ENCODE data around the gene KLHL30. TPM values are rescaled to one million over a fixed set of nuclear protein-coding genes. Genes with fewer than 3 reads are reported as not detected.

KLHL30 gene
- total RNA-seq, 1 donor from 2014 or later: 58.4 TPM

DNA sequence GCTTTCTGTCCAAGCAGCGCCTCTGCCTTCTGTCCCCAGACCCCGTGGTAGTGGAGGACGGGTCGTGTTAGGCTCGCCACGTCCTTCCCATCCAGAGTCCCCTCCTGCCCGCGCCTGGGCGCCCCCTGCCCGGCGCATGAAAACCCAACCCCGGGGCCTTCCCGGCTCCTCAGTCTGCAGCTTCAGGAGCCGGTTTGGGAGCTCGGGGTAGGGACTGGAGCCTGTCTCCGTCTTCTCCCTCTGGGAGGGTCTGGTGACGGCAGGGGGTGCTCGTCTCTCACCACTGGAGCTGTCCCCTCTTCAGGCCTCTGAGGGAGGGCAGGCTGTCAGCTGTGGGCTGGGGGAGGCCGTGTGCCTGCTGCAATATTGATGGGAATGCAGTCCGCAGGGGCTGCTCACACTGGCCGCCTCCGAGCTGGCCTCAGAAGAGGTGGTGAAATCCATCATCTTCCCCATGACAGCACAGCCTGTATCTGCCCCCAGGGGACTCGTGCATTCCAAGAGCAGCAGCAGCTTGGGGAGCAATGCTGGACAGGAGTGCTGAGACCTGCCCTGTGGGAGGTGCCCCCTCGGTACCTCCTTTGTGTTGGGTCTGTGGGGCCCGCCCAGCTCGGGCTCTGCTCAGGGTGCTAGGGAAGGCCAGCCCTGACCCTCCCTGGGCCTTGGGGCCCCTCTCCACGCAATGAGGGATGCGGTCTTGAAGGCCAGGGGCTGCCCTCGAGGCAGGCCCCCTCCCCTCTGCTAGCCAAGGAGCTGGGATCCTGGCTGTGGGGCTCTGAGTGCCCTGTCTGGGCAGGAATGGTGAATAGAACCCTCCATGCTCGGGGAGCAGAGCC is 17.8 kb upstream of the KLHL30 start:
- peak; percentile 80 for DNase-seq

DNA sequence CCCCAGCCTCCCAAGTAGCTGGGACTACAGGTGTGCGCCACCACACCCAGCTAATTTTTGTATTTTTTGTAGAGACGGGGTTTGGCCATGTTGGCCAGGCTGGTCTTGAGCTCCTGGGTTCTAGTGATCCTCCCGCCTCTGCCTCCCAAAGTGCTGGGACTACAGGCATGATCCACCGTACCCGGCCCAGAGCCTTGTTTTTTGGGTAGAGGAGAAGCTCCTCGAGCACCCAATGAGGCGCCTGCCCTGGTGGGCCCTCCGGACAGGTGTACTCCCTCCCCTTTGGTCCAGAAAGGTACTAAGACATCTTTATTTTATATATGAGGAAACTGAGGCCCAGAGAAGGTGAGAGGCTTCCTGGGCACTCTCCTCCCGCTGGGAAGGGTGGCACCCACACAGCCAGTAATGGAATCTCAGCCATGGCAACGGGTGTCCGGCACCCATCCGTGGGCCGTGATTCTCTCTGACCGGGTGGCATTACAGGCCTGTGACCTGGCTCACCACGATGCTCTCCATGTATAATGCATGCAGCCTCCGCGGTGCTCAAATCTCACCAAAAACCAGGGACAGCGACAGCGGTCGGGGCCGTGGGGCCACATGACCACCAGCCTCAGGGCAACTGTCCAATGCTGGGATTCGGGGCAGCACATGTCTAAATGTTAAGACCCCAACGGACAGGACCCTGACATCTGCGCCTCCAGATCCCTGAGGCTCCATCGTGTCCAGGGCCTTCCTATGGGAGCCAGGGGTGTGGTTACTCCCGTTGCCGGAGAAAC is 16.8 kb upstream of the KLHL30 start:
- no peak for DNase-seq

DNA sequence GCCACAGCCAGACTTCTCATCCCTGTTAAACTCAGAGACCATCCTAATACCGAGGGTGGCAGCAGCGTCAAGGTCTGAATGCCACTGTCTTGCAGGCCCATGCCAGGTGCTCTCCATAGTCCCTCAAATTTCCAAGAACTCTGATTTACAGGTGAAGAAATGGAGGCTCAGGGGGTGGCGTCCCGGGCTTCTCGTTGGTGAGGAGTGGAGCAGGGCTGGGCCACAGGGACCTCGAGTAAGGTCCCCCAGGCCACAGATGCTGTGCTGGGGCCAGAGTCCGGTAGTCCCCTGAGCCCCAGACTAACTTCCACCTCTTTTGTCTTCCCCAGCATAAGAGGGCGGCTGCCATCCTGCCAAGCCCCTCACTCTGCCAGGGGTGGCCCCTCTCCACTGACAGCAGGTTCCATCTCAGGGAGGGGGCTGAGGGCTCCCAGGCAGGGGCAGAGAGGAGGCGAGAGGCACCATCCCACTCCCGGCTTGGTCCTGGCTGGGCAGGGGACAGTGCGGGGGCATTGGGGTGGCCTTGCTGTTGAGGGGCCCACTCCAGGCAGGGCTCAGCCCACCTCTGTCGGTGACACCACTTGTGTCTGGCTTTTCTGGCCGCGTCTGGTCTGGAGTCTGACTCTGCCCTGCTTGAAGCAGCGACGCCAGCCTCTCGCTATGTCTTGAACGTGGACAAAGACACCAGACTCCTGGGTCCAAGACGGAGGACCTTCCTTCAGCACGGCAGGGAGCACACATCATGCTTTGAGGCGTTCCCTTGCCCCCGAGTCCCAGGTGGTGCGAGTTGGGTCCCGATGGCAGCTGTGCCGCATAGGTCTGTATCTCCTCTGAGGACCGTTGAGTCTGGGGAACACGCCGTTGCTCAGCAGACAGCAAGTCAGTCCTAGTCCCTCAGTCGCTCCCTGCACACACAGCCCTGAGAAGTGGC is 15.9 kb upstream of the KLHL30 start:
- no peak for DNase-seq

DNA sequence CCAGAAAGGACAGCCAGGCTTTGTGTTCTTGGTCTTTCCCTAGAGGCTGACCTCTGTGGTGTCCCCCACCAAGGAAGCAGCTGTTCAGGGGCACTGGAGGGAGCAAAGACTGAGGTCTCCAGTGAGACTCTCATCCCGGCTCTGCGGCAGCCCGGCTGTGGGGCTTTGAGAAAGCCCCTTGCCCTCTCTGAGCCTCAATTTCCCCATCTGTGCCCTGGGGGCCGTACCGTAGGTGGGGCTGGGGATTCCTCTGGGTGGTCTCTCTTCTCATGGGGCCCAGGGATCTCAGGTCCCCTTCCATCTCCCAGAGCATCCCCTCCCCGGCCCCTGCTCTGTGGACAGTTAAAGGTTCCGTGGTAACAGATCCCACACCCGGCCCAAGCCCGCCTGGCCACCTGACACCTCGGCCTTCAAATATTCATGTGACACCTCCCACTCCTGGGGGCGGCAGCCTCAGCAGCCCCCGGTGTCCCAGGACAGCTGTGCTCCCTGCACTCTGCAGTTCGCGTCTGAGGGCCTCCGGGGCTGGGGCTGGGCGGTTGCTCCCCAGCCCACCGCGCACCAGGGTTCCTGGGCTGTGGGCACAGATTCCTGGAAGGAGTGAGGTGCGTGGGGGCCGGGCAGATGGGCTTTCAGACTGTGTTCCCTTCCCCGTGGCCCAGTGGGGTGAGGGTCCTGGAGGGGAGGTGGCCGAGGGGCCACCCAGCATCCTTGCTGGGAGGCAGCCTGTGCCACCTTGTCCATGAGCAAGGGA is 15.1 kb upstream of the KLHL30 start:
- DNase-seq: no peak

DNA sequence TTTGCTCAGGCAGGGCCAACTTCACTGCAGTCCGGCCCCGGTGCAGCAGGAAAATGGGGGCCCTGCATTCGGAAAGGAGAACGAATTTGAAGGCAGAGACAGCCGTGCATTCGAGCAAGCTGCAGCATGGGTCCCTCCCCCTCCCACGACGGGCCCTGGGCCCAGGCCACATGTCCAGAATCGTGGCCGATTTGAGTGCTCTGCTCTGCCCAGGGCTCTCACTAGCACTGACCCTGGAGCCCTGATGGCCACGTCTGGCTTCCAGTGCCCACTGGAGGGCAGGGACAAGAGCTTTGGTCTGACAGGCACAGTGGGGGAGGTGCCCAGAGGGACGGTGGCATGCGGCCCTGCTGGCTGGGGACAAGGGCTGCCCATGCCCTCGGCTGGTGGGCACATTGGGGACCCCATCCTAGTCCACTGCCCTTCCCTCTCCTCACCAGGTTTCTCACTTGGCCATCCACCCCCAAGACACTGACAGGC is 14.4 kb upstream of the KLHL30 start:
- DNase-seq: no peak

DNA sequence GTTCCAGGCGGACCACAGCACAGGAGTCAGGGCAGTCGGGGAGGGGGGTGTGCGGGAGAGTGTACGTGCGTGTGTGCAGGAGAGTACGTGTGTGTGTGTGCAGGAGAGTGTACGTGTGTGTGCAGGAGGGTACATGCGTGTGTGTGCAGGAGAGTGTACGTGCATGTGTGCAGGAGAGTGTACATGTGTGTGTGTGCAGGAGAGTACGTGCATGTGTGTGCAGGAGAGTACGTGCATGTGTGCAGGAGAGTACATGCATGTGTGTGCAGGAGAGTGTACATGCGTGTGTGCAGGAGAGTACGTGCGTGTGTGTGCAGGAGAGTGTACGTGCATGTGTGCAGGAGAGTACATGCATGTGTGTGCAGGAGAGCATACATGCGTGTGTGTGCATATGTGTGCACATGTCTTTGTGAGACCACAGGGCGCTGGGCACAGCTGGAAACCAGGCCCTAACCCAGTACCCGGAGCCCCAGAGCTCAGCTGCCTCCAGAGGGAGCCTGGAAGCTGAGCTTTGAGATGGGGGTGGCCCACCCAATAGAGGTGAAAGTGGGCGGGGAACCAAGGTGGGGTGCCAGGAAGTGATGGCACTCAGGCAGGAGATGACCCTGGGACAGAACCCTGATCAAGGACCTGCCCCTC is 13.9 kb upstream of the KLHL30 start:
- DNase-seq: no peak

DNA sequence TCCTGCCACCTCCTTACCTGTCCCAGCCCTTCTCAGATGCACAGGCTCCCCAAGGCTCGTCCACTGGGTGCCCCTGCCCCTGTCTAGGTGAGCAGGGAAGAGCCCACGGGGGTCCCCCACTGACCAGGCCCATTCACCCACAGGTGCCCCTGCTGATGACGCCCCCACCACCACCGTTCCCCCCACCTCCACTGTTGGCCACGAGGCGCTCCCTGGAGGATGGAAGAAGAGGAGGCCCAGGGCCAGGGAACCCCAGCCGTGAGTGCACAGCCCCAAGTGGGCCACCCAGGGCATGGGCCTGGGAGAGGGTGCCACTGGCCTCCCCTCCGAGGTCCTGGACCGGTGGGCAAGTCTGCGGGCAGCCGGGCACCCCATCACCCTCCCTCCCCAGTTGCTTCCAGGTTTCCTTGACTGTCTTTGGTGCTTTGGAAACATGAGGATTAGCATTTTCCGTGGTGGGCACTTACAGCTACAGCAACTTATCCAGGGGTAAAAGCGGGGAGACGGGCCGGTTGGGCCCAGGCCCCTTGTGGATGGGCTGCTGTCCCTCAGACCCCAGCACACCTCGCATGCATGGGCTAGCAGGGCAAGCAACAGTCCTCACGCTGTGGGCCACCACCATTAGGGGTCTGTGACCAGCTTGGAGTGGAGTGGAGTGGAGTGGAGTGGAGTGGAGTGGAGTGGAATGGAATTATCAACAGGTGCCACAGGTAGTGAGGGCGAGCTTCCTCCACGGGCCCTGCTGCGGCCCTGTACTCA is 13.2 kb upstream of the KLHL30 start:
- no peak for DNase-seq

DNA sequence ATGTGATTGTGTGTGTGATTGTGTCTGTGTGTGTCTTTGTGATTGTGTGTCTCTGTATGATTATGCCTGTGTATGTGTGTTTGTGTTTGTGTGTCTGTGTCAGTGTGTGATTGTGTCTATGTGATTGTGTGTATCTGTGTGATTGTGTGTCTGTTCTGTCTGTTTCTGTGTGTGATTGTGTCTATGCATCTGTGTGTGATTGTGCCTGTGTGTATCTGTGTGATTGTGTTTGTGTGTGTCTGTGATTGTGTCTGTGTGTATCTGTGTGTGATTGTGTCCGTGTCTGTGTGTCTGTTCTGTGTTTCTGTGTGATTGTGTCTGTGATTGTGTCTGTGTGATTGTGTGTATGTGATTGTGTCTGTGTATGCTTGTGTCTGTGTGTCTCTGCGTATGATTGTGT is 12.1 kb upstream of the KLHL30 start:
- no peak for DNase-seq

DNA sequence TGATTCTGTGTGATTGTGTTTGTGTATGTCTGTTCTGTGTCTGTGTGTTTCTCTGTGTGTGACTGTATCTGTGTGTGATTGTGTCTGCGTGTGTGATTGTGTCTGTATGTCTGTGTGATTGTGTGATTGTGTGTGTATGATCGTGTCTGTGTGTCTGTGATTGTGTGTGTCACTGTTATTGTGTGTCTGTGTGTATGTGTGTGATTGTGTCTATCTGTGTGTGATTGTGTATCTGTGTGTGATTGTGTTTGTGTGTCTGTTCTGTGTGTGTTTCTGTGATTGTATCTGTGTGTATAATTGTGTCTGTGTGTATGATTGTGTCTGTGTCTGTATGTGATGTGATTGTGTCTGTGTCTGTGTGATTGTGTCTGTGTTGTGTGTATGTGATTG is 11.7 kb upstream of the KLHL30 start:
- DNase-seq: no peak

DNA sequence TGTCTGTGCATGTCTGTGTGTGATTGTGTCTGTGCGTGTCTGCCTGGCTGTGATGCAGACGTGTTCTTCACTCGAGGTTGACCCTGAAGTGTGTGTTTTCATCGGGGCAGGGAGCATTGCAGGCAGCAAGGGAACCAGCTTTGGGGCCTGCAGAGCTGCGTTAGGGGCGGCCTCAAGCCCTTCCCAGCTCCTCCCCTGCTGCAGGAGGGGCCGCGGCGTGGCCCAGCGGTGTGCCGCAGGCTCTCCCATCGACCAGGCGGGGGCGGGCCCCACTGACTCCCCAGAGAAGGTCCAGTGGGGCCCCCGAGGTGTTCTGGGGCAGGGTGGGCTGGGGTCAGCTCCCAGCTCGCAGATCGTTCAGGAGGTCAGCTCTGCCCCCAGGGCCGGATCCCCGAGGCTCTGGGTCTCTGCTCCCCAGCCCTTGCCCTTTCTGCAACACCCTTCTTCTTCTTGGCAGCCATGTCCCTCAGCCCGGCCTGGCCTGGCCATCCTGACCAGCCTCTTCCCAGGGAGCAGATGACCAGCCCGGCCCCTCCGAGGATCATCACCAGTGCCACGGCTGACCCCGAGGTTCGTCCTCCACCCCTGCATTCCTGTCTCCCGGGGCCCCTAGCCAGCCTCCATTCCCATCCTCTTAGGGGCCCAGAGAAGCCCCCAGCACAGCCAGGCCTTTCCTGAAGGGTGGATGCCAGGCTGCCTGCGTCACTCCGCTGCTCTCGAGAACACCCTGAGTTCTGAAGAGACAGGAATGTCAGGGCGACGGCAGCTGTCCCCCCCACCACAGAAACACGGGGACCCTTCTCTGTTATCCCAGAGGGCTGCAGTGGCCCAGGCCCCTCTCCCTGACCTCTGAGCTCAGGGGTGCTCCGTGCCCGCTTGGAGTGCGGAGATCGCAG is 11.1 kb upstream of the KLHL30 start:
- DNase-seq: peak; percentile 53

DNA sequence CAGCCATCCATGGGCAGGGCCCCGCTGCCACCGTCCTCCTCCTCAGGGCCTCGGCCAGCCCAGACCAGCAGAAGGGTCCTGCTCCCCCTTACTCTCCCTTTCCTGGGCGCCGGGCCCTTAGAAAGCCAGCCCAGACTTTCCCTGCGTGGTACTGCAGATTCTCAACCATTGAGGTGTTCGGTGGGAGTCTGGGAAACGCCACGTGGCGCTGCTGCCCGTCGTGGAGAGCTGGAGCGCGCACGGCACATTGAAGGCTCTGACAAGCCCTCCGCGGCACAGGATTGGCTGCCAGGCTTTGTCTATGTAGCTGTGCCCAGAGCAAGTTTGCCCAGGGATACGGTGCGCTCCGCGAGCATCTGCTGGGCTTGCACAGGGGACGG is 10.4 kb upstream of the KLHL30 start:
- DNase-seq: no peak

DNA sequence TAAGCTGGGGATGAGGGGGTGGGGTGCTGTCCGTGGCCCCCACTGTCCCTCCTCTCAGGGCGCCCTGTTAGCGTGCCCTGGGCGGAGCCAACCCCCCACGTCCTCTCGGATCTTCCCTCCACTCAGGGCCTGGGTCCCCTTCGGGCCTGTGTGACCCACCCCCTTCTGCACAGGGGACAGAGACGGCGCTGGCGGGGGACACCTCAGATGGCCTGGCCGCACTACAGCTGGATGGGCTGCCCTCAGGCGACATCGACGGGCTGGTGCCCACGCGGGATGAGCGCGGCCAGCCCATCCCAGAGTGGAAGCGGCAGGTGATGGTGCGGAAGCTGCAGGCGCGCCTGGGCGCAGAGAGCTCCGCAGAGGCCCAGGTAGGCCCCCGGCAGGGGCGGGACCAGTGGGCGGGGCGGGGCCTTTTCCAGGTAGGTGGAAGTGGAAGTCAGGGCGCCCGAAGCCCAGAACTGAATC is 9.9 kb upstream of the KLHL30 start:
- DNase-seq: no peak

DNA sequence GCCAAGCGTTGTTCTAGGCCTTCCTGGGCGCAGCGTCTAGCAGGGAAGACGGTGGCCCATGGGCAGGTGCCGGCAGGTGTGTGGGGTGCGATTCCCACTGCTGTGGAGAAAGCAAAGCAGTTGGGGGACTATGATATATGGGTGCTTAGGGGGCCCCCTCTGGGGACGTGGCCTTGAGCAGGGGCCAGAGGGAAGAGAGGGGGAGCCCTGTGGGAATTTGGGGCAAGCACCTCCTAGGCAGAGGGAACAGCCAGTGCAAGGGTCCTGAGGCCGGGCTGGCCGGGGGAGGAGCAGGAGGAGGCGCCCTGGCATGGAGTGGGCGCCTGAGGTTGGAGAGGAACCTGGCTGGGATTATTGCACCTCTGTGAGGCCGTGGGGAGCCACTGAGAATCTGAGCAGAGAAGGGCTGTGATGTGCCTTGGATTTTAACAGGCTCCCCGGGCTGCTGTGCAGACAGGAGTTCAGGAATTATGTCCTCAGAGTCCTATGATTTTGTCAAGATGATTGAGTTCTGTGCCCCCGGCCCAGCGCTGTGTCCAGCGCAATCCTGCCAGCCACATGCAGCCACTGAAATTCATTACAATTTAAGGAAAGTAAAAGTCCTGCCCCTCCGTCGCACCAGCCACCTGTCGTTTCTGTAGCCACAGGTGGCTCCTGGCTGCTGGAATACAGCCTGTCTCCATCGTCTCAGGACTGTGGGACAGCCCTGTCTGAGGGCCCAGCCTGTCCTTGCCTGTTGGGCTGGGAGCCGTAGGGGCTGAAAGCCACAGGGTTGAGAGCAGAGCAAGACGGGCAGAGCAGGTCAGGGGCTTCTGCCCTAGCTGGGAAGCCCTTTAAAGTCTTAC is 9.1 kb upstream of the KLHL30 start:
- DNase-seq: no peak

DNA sequence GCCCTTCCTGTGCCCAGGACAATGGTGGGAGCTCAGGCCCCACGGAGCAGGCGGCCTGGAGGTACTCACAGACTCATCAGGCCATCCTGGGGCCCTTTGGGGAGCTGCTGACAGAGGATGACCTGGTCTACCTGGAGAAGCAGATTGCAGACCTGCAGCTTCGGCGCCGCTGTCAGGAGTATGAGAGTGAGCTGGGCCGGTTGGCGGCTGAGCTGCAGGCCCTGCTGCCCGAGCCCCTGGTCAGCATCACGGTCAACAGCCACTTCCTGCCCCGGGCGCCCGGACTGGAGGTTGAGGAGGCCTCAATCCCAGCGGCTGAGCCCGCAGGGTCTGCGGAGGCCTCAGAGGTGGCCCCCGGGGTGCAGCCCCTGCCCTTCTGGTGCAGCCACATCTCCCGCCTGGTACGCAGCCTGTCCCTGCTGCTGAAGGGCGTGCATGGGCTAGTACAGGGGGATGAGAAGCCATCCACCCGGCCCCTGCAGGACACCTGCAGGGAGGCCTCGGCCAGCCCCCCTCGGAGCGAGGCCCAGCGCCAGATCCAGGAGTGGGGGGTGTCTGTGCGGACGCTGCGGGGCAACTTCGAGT is 8.3 kb upstream of the KLHL30 start:
- no peak for DNase-seq

DNA sequence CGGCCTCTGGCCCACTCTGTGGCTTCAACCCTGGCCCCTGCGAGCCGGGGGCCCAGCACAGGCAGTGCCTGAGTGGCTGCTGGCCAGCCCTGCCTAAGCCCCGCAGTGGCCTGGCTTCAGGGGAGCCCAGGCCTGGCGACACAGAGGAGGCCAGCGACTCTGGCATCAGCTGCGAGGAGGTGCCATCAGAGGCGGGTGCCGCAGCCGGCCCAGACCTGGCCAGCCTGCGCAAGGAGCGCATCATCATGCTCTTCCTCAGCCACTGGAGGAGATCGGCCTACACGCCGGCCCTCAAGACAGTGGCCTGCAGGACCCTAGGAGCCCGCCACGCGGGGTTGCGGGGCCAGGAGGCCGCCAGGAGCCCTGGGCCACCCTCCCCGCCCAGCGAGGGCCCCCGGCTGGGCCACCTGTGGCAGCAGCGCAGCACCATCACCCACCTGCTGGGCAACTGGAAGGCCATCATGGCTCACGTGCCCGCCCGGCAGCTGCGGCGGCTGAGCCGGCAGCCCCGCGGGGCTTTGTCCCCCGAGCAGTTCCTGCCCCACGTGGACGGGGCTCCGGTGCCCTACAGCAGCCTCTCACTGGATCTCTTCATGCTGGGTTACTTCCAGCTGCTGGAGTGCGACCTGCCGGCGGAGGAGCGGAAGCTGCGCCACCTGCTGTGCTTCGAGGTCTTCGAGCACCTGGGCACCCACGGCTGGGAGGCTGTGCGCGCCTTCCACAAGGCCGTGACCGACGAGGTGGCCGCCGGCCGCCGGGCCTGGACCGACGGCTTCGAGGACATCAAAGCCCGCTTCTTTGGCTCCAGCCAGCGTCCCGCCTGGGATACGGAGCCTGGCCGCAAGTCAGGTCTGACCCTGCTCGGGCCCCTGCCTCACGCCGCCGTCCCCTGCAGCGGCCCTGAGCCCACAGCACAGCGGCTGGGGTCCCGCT is 7.5 kb upstream of the KLHL30 start:
- no peak for DNase-seq

DNA sequence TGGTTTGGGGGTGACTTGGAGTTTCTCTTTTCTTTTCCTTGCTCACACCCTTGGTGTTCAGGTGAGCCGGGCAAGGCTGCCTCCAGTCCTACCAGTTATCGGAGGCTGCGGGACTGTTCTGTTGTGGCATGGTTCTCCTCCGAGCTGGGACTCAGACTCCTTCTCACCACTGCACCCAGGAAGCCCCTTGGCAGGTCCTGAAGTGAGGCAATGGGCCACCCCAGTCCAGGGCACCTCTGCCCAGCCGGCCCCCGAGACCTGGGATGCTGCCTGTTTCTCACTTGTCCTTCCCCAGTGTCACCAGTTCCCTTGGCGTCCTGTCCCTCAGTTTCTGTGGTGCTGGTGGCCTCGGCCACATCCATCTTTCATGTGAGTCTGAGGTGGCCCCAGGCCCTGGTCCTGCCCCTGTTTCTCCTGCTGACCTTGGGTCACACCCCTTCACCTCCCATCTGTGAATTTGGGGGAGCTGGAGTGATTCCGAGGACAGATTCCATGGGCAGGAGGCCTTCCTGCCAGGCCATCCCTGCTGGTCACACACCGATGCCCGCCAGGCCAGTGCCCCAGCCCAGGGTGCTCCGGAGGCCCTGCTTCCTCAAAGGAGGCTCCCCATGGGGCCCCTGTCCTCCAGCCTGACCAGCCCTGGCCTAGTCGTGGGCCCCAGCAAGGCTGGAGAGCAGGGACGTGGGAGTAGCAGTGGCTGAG is 6.6 kb upstream of the KLHL30 start:
- DNase-seq: no peak
